WTC11 (cell line): ENCODE data around the gene STK25.

Source experiments
- CREB1 ChIP-seq: sonication (generic); formaldehyde crosslinking; IDR thresholded peaks from 2 replicates; pipeline ENCODE4 v1.8.0; 2023; ENCODE audit warnings: mild to moderate bottlenecking, missing genetic modification reagents
- ESRRA ChIP-seq: sonication (generic); formaldehyde crosslinking; IDR thresholded peaks from 2 replicates; pipeline ENCODE4 v1.8.1; 2022; ENCODE audit warnings: mild to moderate bottlenecking, missing genetic modification reagents, borderline replicate concordance
- TEAD4 ChIP-seq: sonication (generic); formaldehyde crosslinking; IDR thresholded peaks from 2 replicates; pipeline ENCODE4 v1.8.0; 2022; ENCODE audit warnings: mild to moderate bottlenecking, missing genetic modification reagents
- ZNF219 ChIP-seq: sonication (generic); formaldehyde crosslinking; IDR thresholded peaks from 2 replicates; pipeline ENCODE4 v1.8.0; 2023; ENCODE audit warnings: missing genetic modification reagents, mild to moderate bottlenecking, borderline replicate concordance
- ZNF232 ChIP-seq: sonication (generic); formaldehyde crosslinking; IDR thresholded peaks from 2 replicates; pipeline ENCODE4 v1.8.0; 2022; ENCODE audit warnings: mild to moderate bottlenecking, missing genetic modification reagents
- TF ChIP-seq, protein P1 (sequence below): fragments of 200-600 bp; IDR thresholded peaks from 2 replicates; pipeline ENCODE4 v1.8.0; 2022; ENCODE audit warnings: antibody characterized with exemption
- TF ChIP-seq, protein P2 (sequence below): sonication (generic); formaldehyde crosslinking; IDR thresholded peaks from 2 replicates; pipeline ENCODE4 v1.8.1; 2023; ENCODE audit warnings: mild to moderate bottlenecking, missing genetic modification reagents, moderate library complexity
- TF ChIP-seq, protein P3 (sequence below): sonication (generic); formaldehyde crosslinking; IDR thresholded peaks from 2 replicates; pipeline ENCODE4 v1.8.1; 2022; ENCODE audit warnings: mild to moderate bottlenecking, missing genetic modification reagents, moderate library complexity, borderline replicate concordance
- TF ChIP-seq, protein P4 (sequence below): sonication (generic); formaldehyde crosslinking; IDR thresholded peaks from 2 replicates; pipeline ENCODE4 v1.8.0; 2023; ENCODE audit warnings: mild to moderate bottlenecking, missing genetic modification reagents
- TF ChIP-seq, protein P5 (sequence below): sonication (generic); formaldehyde crosslinking; IDR thresholded peaks from 2 replicates; pipeline ENCODE4 v1.8.1; 2022; ENCODE audit warnings: low read depth, mild to moderate bottlenecking, moderate library complexity, missing genetic modification reagents, borderline replicate concordance
- TF ChIP-seq, protein P6 (sequence below): sonication (generic); formaldehyde crosslinking; conservative IDR thresholded peaks from 2 replicates; pipeline ENCODE4 v1.8.1; 2022; ENCODE audit warnings: mild to moderate bottlenecking, missing genetic modification reagents

DNA sequence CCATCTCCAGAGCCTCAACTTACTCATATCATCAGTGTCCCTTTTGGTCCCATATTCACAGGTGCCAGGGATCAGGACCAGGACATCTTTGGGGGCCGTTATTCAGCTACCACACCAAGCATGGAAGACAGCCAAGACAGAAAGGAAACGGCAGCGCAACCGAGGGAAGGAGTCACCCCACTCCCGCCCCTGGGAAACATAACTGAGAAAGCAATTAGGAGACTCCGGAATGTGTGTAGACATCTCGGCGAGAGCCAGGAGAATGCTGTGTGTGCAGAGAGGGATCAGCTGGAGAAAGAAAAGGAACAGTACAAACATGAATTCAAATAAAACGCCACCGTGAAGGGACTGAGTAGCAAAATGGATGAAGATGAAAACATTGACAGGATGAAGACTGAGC, 36.7 kb upstream of the STK25 start:
- TF ChIP-seq, protein P1, sequence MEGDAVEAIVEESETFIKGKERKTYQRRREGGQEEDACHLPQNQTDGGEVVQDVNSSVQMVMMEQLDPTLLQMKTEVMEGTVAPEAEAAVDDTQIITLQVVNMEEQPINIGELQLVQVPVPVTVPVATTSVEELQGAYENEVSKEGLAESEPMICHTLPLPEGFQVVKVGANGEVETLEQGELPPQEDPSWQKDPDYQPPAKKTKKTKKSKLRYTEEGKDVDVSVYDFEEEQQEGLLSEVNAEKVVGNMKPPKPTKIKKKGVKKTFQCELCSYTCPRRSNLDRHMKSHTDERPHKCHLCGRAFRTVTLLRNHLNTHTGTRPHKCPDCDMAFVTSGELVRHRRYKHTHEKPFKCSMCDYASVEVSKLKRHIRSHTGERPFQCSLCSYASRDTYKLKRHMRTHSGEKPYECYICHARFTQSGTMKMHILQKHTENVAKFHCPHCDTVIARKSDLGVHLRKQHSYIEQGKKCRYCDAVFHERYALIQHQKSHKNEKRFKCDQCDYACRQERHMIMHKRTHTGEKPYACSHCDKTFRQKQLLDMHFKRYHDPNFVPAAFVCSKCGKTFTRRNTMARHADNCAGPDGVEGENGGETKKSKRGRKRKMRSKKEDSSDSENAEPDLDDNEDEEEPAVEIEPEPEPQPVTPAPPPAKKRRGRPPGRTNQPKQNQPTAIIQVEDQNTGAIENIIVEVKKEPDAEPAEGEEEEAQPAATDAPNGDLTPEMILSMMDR = no peak
- TF ChIP-seq, protein P2, sequence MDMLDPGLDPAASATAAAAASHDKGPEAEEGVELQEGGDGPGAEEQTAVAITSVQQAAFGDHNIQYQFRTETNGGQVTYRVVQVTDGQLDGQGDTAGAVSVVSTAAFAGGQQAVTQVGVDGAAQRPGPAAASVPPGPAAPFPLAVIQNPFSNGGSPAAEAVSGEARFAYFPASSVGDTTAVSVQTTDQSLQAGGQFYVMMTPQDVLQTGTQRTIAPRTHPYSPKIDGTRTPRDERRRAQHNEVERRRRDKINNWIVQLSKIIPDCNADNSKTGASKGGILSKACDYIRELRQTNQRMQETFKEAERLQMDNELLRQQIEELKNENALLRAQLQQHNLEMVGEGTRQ = no peak
- TF ChIP-seq, protein P3, sequence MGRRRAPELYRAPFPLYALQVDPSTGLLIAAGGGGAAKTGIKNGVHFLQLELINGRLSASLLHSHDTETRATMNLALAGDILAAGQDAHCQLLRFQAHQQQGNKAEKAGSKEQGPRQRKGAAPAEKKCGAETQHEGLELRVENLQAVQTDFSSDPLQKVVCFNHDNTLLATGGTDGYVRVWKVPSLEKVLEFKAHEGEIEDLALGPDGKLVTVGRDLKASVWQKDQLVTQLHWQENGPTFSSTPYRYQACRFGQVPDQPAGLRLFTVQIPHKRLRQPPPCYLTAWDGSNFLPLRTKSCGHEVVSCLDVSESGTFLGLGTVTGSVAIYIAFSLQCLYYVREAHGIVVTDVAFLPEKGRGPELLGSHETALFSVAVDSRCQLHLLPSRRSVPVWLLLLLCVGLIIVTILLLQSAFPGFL (CRISPR knock-in tag) = no peak
- TF ChIP-seq ZNF232 (no peak), TEAD4 (CRISPR knock-in tag) (no peak), CREB1 (CRISPR knock-in tag) (no peak), ZNF219 (CRISPR knock-in tag) (no peak), ESRRA (CRISPR knock-in tag) (no peak)
- TF ChIP-seq, protein P4, sequence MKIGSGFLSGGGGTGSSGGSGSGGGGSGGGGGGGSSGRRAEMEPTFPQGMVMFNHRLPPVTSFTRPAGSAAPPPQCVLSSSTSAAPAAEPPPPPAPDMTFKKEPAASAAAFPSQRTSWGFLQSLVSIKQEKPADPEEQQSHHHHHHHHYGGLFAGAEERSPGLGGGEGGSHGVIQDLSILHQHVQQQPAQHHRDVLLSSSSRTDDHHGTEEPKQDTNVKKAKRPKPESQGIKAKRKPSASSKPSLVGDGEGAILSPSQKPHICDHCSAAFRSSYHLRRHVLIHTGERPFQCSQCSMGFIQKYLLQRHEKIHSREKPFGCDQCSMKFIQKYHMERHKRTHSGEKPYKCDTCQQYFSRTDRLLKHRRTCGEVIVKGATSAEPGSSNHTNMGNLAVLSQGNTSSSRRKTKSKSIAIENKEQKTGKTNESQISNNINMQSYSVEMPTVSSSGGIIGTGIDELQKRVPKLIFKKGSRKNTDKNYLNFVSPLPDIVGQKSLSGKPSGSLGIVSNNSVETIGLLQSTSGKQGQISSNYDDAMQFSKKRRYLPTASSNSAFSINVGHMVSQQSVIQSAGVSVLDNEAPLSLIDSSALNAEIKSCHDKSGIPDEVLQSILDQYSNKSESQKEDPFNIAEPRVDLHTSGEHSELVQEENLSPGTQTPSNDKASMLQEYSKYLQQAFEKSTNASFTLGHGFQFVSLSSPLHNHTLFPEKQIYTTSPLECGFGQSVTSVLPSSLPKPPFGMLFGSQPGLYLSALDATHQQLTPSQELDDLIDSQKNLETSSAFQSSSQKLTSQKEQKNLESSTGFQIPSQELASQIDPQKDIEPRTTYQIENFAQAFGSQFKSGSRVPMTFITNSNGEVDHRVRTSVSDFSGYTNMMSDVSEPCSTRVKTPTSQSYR (CRISPR knock-in tag) = no peak
- TF ChIP-seq, protein P5, sequence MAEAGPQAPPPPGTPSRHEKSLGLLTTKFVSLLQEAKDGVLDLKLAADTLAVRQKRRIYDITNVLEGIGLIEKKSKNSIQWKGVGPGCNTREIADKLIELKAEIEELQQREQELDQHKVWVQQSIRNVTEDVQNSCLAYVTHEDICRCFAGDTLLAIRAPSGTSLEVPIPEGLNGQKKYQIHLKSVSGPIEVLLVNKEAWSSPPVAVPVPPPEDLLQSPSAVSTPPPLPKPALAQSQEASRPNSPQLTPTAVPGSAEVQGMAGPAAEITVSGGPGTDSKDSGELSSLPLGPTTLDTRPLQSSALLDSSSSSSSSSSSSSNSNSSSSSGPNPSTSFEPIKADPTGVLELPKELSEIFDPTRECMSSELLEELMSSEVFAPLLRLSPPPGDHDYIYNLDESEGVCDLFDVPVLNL (CRISPR knock-in tag) = no peak
- TF ChIP-seq, protein P6, sequence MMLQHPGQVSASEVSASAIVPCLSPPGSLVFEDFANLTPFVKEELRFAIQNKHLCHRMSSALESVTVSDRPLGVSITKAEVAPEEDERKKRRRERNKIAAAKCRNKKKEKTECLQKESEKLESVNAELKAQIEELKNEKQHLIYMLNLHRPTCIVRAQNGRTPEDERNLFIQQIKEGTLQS (CRISPR knock-in tag) = no peak
